Nucleus accumbens (tissue), 56 donors: ENCODE data around the gene GLB1L3.
"Not testable (repeated sequence)": the region's sequence is repeated elsewhere in the genome, so short reads cannot be mapped to it uniquely, and the experiment has no call there.

ENCODE experiments used
- DNase-seq, 56 donors: peaks; one replicate each; lab custom pipeline; 2025; lab: John Stamatoyannopoulos, UW

GLB1L3 gene

GRCh38 chr11:134294664-134295063, 18.5 kb downstream of the GLB1L3 start:
- no peak for DNase-seq

- DNase-seq, result no peak
These were observed 36.0 kb downstream of the GLB1L3 start for GRCh38 chr11:134312223-134312622.

GRCh38 chr11:134312807-134313206, 36.6 kb downstream of the GLB1L3 start:
- no peak for DNase-seq

- DNase-seq, result no peak
These were observed 37.2 kb downstream of the GLB1L3 start for GRCh38 chr11:134313379-134313778.

GRCh38 chr11:134313821-134314607, 37.8 kb downstream of the GLB1L3 start:
- DNase-seq, result no peak

GRCh38 chr11:134317103-134317502, 40.9 kb downstream of the GLB1L3 start:
- DNase-seq, result no peak

- not testable (repeated sequence) for DNase-seq
These were observed 45.2 kb downstream of the GLB1L3 start for GRCh38 chr11:134321373-134321772.

GRCh38 chr11:134322553-134322952, 46.4 kb downstream of the GLB1L3 start:
- no peak for DNase-seq

GRCh38 chr11:134328433-134328832, 52.3 kb downstream of the GLB1L3 start:
- DNase-seq, result no peak

- no peak for DNase-seq
These were observed 54.6 kb downstream of the GLB1L3 start for GRCh38 chr11:134330611-134331353.

GRCh38 chr11:134331354-134332188, 55.4 kb downstream of the GLB1L3 start, which contains the start of gene GLB1L2:
TSS of gene GLB1L2 (plus strand) at chr11:134331988. CDS start at chr11:134332062, 74 bp downstream.
- DNase-seq, result peak in 52 of 56 donors; percentile 8 to 88 (median 58)

GRCh38 chr11:134332189-134332631, 56.0 kb downstream of the GLB1L3 start:
- DNase-seq, result peak in 6 of 56 donors; percentile 6 to 36 (median 10)

- no peak for DNase-seq
These were observed 56.6 kb downstream of the GLB1L3 start for GRCh38 chr11:134332782-134333181.

- no peak for DNase-seq
These were observed 57.1 kb downstream of the GLB1L3 start for GRCh38 chr11:134333312-134333711.

- DNase-seq, result no peak
These were observed 57.8 kb downstream of the GLB1L3 start for GRCh38 chr11:134333946-134334345.

GRCh38 chr11:134334796-134335571, 58.8 kb downstream of the GLB1L3 start:
- no peak for DNase-seq

- no peak for DNase-seq
These were observed 60.9 kb downstream of the GLB1L3 start for GRCh38 chr11:134337051-134337450.

- no peak for DNase-seq
These were observed 61.9 kb downstream of the GLB1L3 start for GRCh38 chr11:134338068-134338467.

- DNase-seq, result no peak
These were observed 62.5 kb downstream of the GLB1L3 start for GRCh38 chr11:134338654-134339053.

- DNase-seq, result no peak
These were observed 63.6 kb downstream of the GLB1L3 start for GRCh38 chr11:134339756-134340155.
